ENCODE measurements around the gene ALKBH7. TPM values are rescaled to one million over a fixed set of nuclear protein-coding genes. Genes with fewer than 3 reads are reported as not detected.
A peak's percentile ranks its signal among the peaks of the same experiment; 100 is the strongest.

Gene ALKBH7
- total RNA-seq, 1 experiment from 2014 or later, result 27.2 TPM

DNA sequence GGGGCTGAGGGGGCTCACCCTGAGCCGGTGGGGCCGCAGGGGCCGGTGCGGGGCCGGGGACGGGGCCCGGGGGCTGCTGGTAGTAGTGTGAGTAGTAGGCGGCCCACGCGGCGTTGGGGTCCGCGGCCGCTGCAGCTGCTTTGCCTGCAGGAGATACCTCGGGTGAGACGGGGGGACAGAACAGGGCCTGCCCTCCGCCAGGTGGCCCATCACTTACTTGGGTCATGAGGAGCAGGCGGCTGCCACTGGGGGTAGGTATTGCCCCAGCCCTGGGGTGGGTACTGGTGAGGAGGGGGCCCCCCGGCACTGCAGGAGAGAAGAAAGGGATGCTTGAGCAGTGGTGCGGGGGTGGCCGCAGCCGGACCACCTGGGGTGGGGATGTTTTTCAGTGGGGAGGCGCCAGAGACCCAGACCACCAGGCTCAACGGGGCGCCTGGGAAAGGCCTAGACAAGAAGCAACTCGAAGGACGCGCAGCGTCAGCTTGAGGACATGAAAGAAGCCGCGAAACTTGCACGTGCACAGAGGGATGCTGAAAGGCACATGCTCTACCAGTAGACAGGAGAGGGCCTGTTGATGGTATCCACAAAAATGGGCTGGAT, 43.1 kb downstream of the ALKBH7 start:
- Mint-ChIP-seq H3K36me3 (ENCODE audit: insufficient read depth, unreplicated experiment) (peaks cover 44% of the 10 kb centered on the region), H3K4me1 (ENCODE audit: low read depth, unreplicated experiment) (no peaks in the 10 kb centered on the region), H3K27ac (ENCODE audit: unreplicated experiment) (no peak overlapping the region), H3K9me3 (ENCODE audit: low read depth, unreplicated experiment) (no peaks in the 10 kb centered on the region), H3K27me3 (ENCODE audit: unreplicated experiment) (no peaks in the 10 kb centered on the region), H3K4me3 (ENCODE audit: low read depth, unreplicated experiment) (no peak overlapping the region)
- no peak for DNase-seq
- TF ChIP-seq, protein P1, sequence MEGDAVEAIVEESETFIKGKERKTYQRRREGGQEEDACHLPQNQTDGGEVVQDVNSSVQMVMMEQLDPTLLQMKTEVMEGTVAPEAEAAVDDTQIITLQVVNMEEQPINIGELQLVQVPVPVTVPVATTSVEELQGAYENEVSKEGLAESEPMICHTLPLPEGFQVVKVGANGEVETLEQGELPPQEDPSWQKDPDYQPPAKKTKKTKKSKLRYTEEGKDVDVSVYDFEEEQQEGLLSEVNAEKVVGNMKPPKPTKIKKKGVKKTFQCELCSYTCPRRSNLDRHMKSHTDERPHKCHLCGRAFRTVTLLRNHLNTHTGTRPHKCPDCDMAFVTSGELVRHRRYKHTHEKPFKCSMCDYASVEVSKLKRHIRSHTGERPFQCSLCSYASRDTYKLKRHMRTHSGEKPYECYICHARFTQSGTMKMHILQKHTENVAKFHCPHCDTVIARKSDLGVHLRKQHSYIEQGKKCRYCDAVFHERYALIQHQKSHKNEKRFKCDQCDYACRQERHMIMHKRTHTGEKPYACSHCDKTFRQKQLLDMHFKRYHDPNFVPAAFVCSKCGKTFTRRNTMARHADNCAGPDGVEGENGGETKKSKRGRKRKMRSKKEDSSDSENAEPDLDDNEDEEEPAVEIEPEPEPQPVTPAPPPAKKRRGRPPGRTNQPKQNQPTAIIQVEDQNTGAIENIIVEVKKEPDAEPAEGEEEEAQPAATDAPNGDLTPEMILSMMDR (IDR thresholded peaks at IDR 0.05; ENCODE audit: unreplicated experiment), result no peak
- BruUV-seq (replicated peaks), result no TSS peak
- intact Hi-C loops (cut with micrococcal nuclease; ENCODE audit: unreplicated experiment), result no loop called here
- CTCF ChIA-PET, result no interaction called here

GRCh38 chr19:6416658-6417405, 44.2 kb downstream of the ALKBH7 start:
- intact Hi-C loops (cut with micrococcal nuclease; ENCODE audit: unreplicated experiment), result no loop called here
- Mint-ChIP-seq H3K27me3 (ENCODE audit: unreplicated experiment) (no peaks in the 10 kb centered on the region), H3K4me1 (ENCODE audit: low read depth, unreplicated experiment) (no peaks in the 10 kb centered on the region), H3K36me3 (ENCODE audit: insufficient read depth, unreplicated experiment) (peaks cover 44% of the 10 kb centered on the region), H3K27ac (ENCODE audit: unreplicated experiment) (no peak overlapping the region), H3K9me3 (ENCODE audit: low read depth, unreplicated experiment) (no peaks in the 10 kb centered on the region), H3K4me3 (ENCODE audit: low read depth, unreplicated experiment) (no peak overlapping the region)
- CTCF ChIA-PET, result interaction anchor here (0.6 kb wide), 2 partner anchors 14 to 32 kb away, joined by 3 to 5 read pairs; no protein-coding TSS in a partner anchor
- DNase-seq, result no peak
- no TSS peak for BruUV-seq (replicated peaks)
- TF ChIP-seq, protein P1 (IDR thresholded peaks at IDR 0.05; ENCODE audit: unreplicated experiment), result no peak

- Mint-ChIP-seq H3K27ac (ENCODE audit: unreplicated experiment) (no peak overlapping the region), H3K9me3 (ENCODE audit: low read depth, unreplicated experiment) (no peaks in the 10 kb centered on the region), H3K4me1 (ENCODE audit: low read depth, unreplicated experiment) (no peaks in the 10 kb centered on the region), H3K27me3 (ENCODE audit: unreplicated experiment) (no peaks in the 10 kb centered on the region), H3K36me3 (ENCODE audit: insufficient read depth, unreplicated experiment) (peaks cover 48% of the 10 kb centered on the region), H3K4me3 (ENCODE audit: low read depth, unreplicated experiment) (no peak overlapping the region)
- peak; percentile 14 for DNase-seq
- TF ChIP-seq, protein P1 (IDR thresholded peaks at IDR 0.05; ENCODE audit: unreplicated experiment), result no peak
- intact Hi-C loops (cut with micrococcal nuclease; ENCODE audit: unreplicated experiment), result no loop called here
- no TSS peak for BruUV-seq (replicated peaks)
- CTCF ChIA-PET, result interaction anchor here (0.6 kb wide), 2 partner anchors 13 to 31 kb away, joined by 3 to 5 read pairs; no protein-coding TSS in a partner anchor
Measured at GRCh38 chr19:6417713-6418561, 45.3 kb downstream of the ALKBH7 start.

GRCh38 chr19:6418562-6418932, 46.0 kb downstream of the ALKBH7 start:
- Mint-ChIP-seq H3K27ac (ENCODE audit: unreplicated experiment) (no peak overlapping the region), H3K36me3 (ENCODE audit: insufficient read depth, unreplicated experiment) (peaks cover 50% of the 10 kb centered on the region), H3K27me3 (ENCODE audit: unreplicated experiment) (no peaks in the 10 kb centered on the region)

More at GRCh38 chr19:6418562-6418932, 46.0 kb downstream of the ALKBH7 start:
- intact Hi-C loops (cut with micrococcal nuclease; ENCODE audit: unreplicated experiment), result no loop called here
- CTCF ChIA-PET, result no interaction called here
- no peak overlapping the region for H3K4me3 Mint-ChIP-seq (ENCODE audit: low read depth, unreplicated experiment)
- H3K4me1 Mint-ChIP-seq (ENCODE audit: low read depth, unreplicated experiment), result no peaks in the 10 kb centered on the region
- TF ChIP-seq, protein P1 (IDR thresholded peaks at IDR 0.05; ENCODE audit: unreplicated experiment), result no peak
- BruUV-seq (replicated peaks), result no TSS peak
- DNase-seq, result no peak
- no peaks in the 10 kb centered on the region for H3K9me3 Mint-ChIP-seq (ENCODE audit: low read depth, unreplicated experiment)
